GM18909 (cell line): Measurements from ENCODE around the gene HUS1B.
"Not testable (repeated sequence)": the region's sequence is repeated elsewhere in the genome, so short reads cannot be mapped to it uniquely, and the experiment has no call there.

ENCODE experiments used
- ATAC-seq: cut with Tn5 transposase; IDR thresholded peaks from one replicate; pipeline ENCODE4 v1.9.1; 2021; ENCODE audit warnings: mild to moderate bottlenecking; ENCODE audit not compliant: unreplicated experiment, poor library complexity

The HUS1B gene

GRCh38 chr6:656460-657252 is at the start of gene HUS1B:
HUS1B (minus strand) TSS chr6:657100; CDS start chr6:656944, 156 bp downstream.
- ATAC-seq: no peak

- no peak for ATAC-seq
Measured at GRCh38 chr6:706146-706545, 49.2 kb upstream of the HUS1B start.

GRCh38 chr6:705047-705446 is 48.1 kb upstream of the HUS1B start:
- ATAC-seq: no peak

GRCh38 chr6:704046-704445 is 47.1 kb upstream of the HUS1B start:
- no peak for ATAC-seq

GRCh38 chr6:703552-703951 is 46.7 kb upstream of the HUS1B start:
- no peak for ATAC-seq

- ATAC-seq: no peak
Measured at GRCh38 chr6:701700-702479, 45.0 kb upstream of the HUS1B start.

GRCh38 chr6:701215-701614 is 44.3 kb upstream of the HUS1B start:
- ATAC-seq: no peak

- ATAC-seq: no peak
Measured at GRCh38 chr6:700490-700889, 43.6 kb upstream of the HUS1B start.

- ATAC-seq: no peak
Measured at GRCh38 chr6:699319-699718, 42.4 kb upstream of the HUS1B start.

- ATAC-seq: not testable (repeated sequence)
Measured at GRCh38 chr6:694431-695126, 37.7 kb upstream of the HUS1B start.

GRCh38 chr6:693723-694009 is 36.8 kb upstream of the HUS1B start:
- no peak for ATAC-seq

- peak; percentile 92 for ATAC-seq
Measured at GRCh38 chr6:692858-693722, 36.2 kb upstream of the HUS1B start, which contains the start of gene EXOC2. EXOC2 (minus strand) TSS chr6:693139; CDS start chr6:637818, 55,321 bp downstream.

GRCh38 chr6:692356-692851 is 35.5 kb upstream of the HUS1B start:
- peak; percentile 72 for ATAC-seq

GRCh38 chr6:689223-689622 is 32.3 kb upstream of the HUS1B start:
- no peak for ATAC-seq

- ATAC-seq: no peak
Measured at GRCh38 chr6:686497-686896, 29.6 kb upstream of the HUS1B start.

- ATAC-seq: peak; percentile 73
Measured at GRCh38 chr6:684831-685636, 28.1 kb upstream of the HUS1B start.

- ATAC-seq: peak; percentile 37
Measured at GRCh38 chr6:683742-684440, 27.0 kb upstream of the HUS1B start.

GRCh38 chr6:680666-681340 is 23.9 kb upstream of the HUS1B start:
- ATAC-seq: no peak
